K562 (cell line): Measurements from ENCODE around the gene TBX1. TPM values are rescaled to one million over a fixed set of nuclear protein-coding genes. Genes with fewer than 3 reads are reported as not detected.

Experiments used
- CBX5 ChIP-seq: IDR thresholded peaks from 2 replicates; pipeline ENCODE4 v1.6.1; 2014; ENCODE audit warnings: low read depth, borderline replicate concordance
- MAZ ChIP-seq, 2 experiments: fragments of 450-650 bp in 1 of 2; sonication (generic) in 1 of 2; formaldehyde crosslinking; IDR thresholded peaks in 1 of 2; conservative IDR thresholded peaks in 1 of 2; 2 replicates each; pipeline versions ENCODE4 v1.4.0 to v1.5.0; 2020; ENCODE audit warnings: mild to moderate bottlenecking in 1 of 2, missing genetic modification reagents in 1 of 2
- MYNN ChIP-seq, 2 experiments: sonication (generic); formaldehyde crosslinking in 1 of 2; IDR thresholded peaks; 2 replicates each; pipeline versions ENCODE4 v1.5.0 to v1.6.1; 2016 to 2020; ENCODE audit warnings: antibody characterized with exemption in 1 of 2, missing genetic modification reagents in 1 of 2
- NR4A1 ChIP-seq, 2 experiments: fragments of 250-450 bp in 1 of 2; fragments of 450-650 bp in 1 of 2; sonication (Bioruptor Pico) in 1 of 2; IDR thresholded peaks; 2 replicates each; pipeline versions ENCODE4 v1.4.0 to v1.6.1; 2016 to 2020; ENCODE audit warnings: mild to moderate bottlenecking in 2 of 2, missing compliant biosample characterization in 1 of 2, missing genetic modification characterization in 1 of 2, moderate library complexity in 1 of 2
- POLR2G ChIP-seq: fragments of 200-400 bp; formaldehyde crosslinking; IDR thresholded peaks from 2 replicates; pipeline ENCODE4 v1.6.1; 2017; ENCODE audit warnings: low read depth, mild to moderate bottlenecking, antibody characterized with exemption, low read length, moderate library complexity
- POLR2H ChIP-seq: IDR thresholded peaks from 2 replicates; pipeline ENCODE4 v1.6.1; 2016; ENCODE audit warnings: missing genetic modification characterization, low read depth, mild to moderate bottlenecking, control low read depth, missing compliant biosample characterization, moderate library complexity
- ZNF165 ChIP-seq: fragments of 250-450 bp; sonication (Bioruptor Pico); IDR thresholded peaks from 2 replicates; pipeline ENCODE4 v1.4.0; 2020; ENCODE audit warnings: borderline replicate concordance
- polyA plus RNA-seq, 8 experiments: library from polyadenylated mRNA; depleted of rRNA in 4 of 8; stranded (reverse) in 5 of 8; unstranded in 3 of 8; fragments of >200 nt; fragmentation: Nextera tagmentation in 2 of 8; fragmentation: Illumina TruSeq in 1 of 8; extraction: Ambion mirVana in 2 of 8; extraction: Trizol in 1 of 8; gene quantifications; 2 replicates each; pipeline versions ENCODE4 v1.2.1 to v1.2.3, GENCODE V29; 2011 to 2014; ENCODE audit warnings: inconsistent platforms in 1 of 8, missing spikeins in 1 of 8
- total RNA-seq, 7 experiments: library from RNA; depleted of rRNA in 6 of 7; stranded (reverse); fragments of >200 nt in 6 of 7; fragmentation: Illumina TruSeq in 2 of 7; extraction: Trizol in 2 of 7; gene quantifications; 2 replicates each; pipeline versions ENCODE4 v1.2.1 to v1.2.3, GENCODE V29; 2011 to 2021; ENCODE audit warnings: low replicate concordance in 1 of 7
- TF ChIP-seq, protein P1 (sequence below): fragments of 450-650 bp; IDR thresholded peaks from 2 replicates; pipeline ENCODE4 v1.6.1; 2016; ENCODE audit warnings: low read depth
- TF ChIP-seq, protein P2 (sequence below): fragments of 450-650 bp; IDR thresholded peaks from one replicate; pipeline ENCODE4 v1.6.1; 2018; ENCODE audit warnings: mild to moderate bottlenecking, moderate library complexity; ENCODE audit not compliant: partially characterized antibody
- TF ChIP-seq, protein P3 (sequence below): fragments of 450-650 bp; formaldehyde crosslinking; IDR thresholded peaks from 2 replicates; pipeline ENCODE4 v1.4.0; 2022; ENCODE audit warnings: missing genetic modification characterization
- TF ChIP-seq, protein P4 (sequence below): fragments of 250-450 bp; sonication (Bioruptor Pico); IDR thresholded peaks from 2 replicates; pipeline ENCODE4 v1.4.0; 2020; ENCODE audit warnings: borderline replicate concordance

The TBX1 gene
- total and polyA plus RNA-seq, 9 of the 15 experiments (the other 6 are each of a cell fraction or from before 2014, with no cell fraction given): 0.07 to 35.0 (median 3.9) TPM

DNA sequence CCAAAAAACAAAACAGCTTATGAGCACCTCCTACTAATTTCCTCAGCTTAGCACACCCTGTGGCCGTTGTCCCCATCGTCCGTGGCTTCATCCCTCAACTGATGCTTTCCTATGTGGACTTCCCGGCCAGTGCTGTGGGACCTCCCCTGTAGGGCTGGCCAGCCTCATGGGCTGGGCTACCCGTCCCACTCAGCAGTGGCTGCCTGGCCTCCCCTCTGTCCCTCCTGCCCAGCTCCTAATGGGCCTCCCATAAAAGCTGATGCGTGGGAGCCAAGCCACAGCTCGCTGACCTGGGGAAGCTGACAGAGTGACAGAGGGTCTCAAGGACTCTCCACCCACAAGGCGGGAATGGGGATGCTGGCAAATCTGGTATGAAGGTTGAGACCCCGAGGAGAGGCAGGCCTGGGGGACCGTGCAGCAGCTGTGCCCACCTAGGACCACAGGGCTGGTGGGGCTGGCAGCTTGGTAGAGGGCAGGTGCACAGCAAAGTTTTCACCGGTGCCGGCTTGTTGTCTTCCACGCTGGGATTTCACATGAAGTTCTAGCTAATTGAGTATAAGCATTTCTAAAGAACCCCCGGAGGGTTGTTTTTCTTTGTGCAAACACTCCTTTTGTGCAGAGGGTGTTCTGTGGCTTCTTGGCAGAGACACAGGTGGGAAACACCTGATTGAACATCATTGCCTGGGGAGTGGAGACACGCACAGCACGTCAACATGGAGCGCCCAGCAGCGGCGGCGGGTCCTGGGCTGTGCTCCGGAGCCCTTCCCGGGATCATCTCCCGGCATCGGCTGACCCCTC, 23.2 kb downstream of the TBX1 start (continued):
- TF ChIP-seq, protein P1, sequence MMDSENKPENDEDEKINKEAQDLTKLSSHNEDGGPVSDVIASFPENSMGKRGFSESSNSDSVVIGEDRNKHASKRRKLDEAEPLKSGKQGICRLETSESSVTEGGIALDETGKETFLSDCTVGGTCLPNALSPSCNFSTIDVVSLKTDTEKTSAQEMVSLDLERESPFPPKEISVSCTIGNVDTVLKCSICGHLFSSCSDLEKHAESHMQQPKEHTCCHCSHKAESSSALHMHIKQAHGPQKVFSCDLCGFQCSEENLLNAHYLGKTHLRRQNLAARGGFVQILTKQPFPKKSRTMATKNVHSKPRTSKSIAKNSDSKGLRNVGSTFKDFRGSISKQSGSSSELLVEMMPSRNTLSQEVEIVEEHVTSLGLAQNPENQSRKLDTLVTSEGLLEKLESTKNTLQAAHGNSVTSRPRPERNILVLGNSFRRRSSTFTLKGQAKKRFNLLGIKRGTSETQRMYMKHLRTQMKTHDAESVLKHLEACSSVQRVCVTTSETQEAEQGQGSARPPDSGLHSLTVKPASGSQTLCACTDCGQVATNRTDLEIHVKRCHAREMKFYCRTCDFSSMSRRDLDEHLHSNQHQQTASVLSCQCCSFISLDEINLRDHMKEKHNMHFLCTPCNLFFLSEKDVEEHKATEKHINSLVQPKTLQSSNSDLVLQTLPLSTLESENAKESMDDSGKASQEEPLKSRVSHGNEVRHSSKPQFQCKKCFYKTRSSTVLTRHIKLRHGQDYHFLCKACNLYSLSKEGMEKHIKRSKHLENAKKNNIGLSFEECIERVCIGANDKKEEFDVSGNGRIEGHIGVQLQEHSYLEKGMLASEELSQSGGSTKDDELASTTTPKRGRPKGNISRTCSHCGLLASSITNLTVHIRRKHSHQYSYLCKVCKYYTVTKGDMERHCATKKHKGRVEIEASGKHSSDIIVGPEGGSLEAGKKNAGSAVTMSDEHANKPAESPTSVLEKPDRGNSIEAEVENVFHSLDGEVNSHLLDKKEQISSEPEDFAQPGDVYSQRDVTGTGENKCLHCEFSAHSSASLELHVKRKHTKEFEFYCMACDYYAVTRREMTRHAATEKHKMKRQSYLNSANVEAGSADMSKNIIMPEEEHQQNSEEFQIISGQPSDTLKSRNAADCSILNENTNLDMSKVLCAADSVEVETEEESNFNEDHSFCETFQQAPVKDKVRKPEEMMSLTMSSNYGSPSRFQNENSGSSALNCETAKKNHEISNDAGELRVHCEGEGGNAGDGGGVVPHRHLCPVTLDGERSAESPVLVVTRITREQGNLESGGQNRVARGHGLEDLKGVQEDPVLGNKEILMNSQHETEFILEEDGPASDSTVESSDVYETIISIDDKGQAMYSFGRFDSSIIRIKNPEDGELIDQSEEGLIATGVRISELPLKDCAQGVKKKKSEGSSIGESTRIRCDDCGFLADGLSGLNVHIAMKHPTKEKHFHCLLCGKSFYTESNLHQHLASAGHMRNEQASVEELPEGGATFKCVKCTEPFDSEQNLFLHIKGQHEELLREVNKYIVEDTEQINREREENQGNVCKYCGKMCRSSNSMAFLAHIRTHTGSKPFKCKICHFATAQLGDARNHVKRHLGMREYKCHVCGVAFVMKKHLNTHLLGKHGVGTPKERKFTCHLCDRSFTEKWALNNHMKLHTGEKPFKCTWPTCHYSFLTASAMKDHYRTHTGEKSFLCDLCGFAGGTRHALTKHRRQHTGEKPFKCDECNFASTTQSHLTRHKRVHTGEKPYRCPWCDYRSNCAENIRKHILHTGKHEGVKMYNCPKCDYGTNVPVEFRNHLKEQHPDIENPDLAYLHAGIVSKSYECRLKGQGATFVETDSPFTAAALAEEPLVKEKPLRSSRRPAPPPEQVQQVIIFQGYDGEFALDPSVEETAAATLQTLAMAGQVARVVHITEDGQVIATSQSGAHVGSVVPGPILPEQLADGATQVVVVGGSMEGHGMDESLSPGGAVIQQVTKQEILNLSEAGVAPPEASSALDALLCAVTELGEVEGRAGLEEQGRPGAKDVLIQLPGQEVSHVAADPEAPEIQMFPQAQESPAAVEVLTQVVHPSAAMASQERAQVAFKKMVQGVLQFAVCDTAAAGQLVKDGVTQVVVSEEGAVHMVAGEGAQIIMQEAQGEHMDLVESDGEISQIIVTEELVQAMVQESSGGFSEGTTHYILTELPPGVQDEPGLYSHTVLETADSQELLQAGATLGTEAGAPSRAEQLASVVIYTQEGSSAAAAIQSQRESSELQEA: no peak
- TF ChIP-seq POLR2G: peak; percentile 9; the same call in 1 of the 2 replicates
- TF ChIP-seq ZNF165 (CRISPR knock-in tag): 0 out of 2 replicates have a peak, but pooled peaks have one; percentile 50
- TF ChIP-seq, protein P2, sequence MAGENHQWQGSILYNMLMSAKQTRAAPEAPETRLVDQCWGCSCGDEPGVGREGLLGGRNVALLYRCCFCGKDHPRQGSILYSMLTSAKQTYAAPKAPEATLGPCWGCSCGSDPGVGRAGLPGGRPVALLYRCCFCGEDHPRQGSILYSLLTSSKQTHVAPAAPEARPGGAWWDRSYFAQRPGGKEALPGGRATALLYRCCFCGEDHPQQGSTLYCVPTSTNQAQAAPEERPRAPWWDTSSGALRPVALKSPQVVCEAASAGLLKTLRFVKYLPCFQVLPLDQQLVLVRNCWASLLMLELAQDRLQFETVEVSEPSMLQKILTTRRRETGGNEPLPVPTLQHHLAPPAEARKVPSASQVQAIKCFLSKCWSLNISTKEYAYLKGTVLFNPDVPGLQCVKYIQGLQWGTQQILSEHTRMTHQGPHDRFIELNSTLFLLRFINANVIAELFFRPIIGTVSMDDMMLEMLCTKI: no peak
- TF ChIP-seq, protein P3, sequence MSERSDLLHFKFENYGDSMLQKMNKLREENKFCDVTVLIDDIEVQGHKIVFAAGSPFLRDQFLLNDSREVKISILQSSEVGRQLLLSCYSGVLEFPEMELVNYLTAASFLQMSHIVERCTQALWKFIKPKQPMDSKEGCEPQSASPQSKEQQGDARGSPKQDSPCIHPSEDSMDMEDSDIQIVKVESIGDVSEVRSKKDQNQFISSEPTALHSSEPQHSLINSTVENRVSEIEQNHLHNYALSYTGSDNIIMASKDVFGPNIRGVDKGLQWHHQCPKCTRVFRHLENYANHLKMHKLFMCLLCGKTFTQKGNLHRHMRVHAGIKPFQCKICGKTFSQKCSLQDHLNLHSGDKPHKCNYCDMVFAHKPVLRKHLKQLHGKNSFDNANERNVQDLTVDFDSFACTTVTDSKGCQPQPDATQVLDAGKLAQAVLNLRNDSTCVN: 0 out of 2 replicates have a peak, but pooled peaks have one; percentile 44
- TF ChIP-seq MYNN (IDR thresholded peaks at IDR 0.05): no peak
- TF ChIP-seq MYNN (CRISPR knock-in tag; IDR thresholded peaks at IDR 0.05): 0 out of 2 replicates have a peak, but pooled peaks have one; percentile 6
- no peak for TF ChIP-seq POLR2H (tag)
- TF ChIP-seq, protein P4, sequence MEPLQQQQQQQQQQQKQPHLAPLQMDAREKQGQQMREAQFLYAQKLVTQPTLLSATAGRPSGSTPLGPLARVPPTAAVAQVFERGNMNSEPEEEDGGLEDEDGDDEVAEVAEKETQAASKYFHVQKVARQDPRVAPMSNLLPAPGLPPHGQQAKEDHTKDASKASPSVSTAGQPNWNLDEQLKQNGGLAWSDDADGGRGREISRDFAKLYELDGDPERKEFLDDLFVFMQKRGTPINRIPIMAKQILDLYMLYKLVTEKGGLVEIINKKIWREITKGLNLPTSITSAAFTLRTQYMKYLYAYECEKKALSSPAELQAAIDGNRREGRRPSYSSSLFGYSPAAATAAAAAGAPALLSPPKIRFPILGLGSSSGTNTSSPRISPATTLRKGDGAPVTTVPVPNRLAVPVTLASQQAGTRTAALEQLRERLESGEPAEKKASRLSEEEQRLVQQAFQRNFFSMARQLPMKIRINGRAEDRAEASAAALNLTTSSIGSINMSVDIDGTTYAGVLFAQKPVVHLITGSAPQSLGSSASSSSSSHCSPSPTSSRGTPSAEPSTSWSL (CRISPR knock-in tag): 0 out of 2 replicates have a peak, but pooled peaks have one; percentile 55
- TF ChIP-seq MAZ (CRISPR knock-in tag; conservative IDR thresholded peaks at IDR 0.05 in 1 of 2, IDR thresholded peaks at IDR 0.05 in 1 of 2): 0 out of 4 replicates have a peak, but pooled peaks of 1 of the 2 experiments have one; percentile 15
- TF ChIP-seq CBX5: no peak
- TF ChIP-seq NR4A1 (CRISPR knock-in tag; IDR thresholded peaks at IDR 0.05): 0 out of 2 replicates have a peak, but pooled peaks have one; percentile 26
- no peak for TF ChIP-seq NR4A1 (tag; IDR thresholded peaks at IDR 0.05)
- TF ChIP-seq, all 486 proteins: peak for 12
